Esophagus (tissue), 2 donors: Measurements from ENCODE around the gene CNTNAP5. TPM values are rescaled to one million over a fixed set of nuclear protein-coding genes. Genes with fewer than 3 reads are reported as not detected.

Experiments used
- H3K27ac ChIP-seq, 2 donors: one replicate each; pipeline ENCODE4 v1.5.1; 2013; ENCODE audit warnings: low read depth in 2 of 2, mild to moderate bottlenecking in 2 of 2, inconsistent platforms in 1 of 2, low read length in 1 of 2, moderate library complexity in 1 of 2
- H3K27me3 ChIP-seq, 2 donors: one replicate each; pipeline ENCODE4 v1.6.1; 2013; ENCODE audit warnings: low read length in 2 of 2, control low read depth in 1 of 2, mild to moderate bottlenecking in 1 of 2; ENCODE audit not compliant: insufficient read depth in 2 of 2, control insufficient read depth in 1 of 2
- H3K36me3 ChIP-seq, 2 donors: one replicate each; pipeline ENCODE4 v1.6.1; 2013; ENCODE audit warnings: low read length in 1 of 2; ENCODE audit not compliant: control insufficient read depth in 2 of 2, insufficient read depth in 2 of 2
- H3K4me1 ChIP-seq, 2 donors: one replicate each; pipeline ENCODE4 v1.6.1; 2013; ENCODE audit warnings: low read length in 1 of 2; ENCODE audit not compliant: control insufficient read depth in 2 of 2, insufficient read depth in 2 of 2
- H3K4me3 ChIP-seq, 2 donors: one replicate each; pipeline ENCODE4 v1.5.1; 2013; ENCODE audit warnings: low read length in 2 of 2, mild to moderate bottlenecking in 2 of 2, low read depth in 1 of 2, moderate library complexity in 1 of 2
- H3K9me3 ChIP-seq, 2 donors: one replicate each; pipeline ENCODE4 v1.6.1; 2013; ENCODE audit warnings: mild to moderate bottlenecking in 2 of 2, low read depth in 1 of 2, low read length in 1 of 2, moderate library complexity in 1 of 2; ENCODE audit not compliant: control insufficient read depth in 2 of 2, insufficient read depth in 1 of 2
- WGBS, 2 donors: extraction: QIAGEN DNeasy Blood & Tissue Kit; methylation state at CpG; one replicate each; pipeline ENCODE4 v1.1.7; 2013; 5-methylcytosine and 5-hydroxymethylcytosine counted together
- polyA plus RNA-seq, 2 donors: library from polyadenylated mRNA; stranded (reverse); fragments of 200-250 nt; gene quantifications; one replicate each; pipeline ENCODE4 v1.2.3, GENCODE V29; 2013
- donor health status: healthy with polysubstance abuse.
- donor health status: Bipolar disorder and iron deficiency.

Gene CNTNAP5
- polyA plus RNA-seq, 2 donors: not detected

DNA sequence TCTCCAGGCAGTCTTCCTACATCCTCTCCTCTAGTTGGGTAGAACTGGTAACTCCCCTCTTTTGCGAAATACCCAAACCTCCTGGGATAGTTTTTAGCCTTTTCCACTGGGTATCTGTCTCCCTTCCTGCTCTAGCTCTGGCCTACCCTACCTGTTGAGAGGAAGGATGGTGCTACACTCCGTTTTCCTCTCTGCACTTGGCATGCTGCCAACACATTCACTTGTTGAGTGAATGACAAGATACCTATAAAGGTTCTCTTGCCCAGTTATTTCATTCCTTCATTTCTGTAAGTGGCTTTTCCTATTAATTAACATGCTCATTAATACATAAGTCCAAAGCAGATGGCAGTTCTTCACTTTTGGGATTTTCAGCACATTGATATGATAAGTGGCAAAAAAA lies 293.8 kb downstream of the CNTNAP5 start:
- Histone ChIP-seq H3K4me3 (no peak overlapping the region), H3K27ac (no peak overlapping the region), H3K9me3 (peaks cover 2 to 3% of the 10 kb centered on the region in 2 donors), H3K4me1 (no peaks in the 10 kb centered on the region), H3K36me3 (no peaks in the 10 kb centered on the region), H3K27me3 (no peaks in the 10 kb centered on the region)
- WGBS, 2 donors: 65 to 75% methylated on average over 2 of the region's 2 CpGs

DNA sequence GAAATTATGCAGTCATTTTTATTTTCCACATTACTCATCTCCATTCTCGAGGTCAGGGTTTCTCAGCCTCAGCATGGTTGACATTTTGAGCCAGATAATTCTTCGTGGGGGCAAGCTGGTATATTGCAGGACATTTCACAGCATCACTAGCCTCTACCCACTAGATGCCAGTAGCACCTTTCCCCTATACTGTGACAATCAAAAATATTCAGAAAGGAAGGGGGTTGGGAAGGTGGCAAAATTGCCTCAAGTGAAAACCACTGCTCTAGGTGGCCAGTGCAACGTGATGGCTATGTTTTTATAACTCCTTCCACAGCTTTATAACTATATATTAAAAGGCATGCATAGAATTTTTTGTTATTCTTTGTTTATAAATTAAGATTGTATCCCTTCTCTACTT lies 294.5 kb downstream of the CNTNAP5 start:
- H3K36me3 ChIP-seq: no peaks in the 10 kb centered on the region

DNA sequence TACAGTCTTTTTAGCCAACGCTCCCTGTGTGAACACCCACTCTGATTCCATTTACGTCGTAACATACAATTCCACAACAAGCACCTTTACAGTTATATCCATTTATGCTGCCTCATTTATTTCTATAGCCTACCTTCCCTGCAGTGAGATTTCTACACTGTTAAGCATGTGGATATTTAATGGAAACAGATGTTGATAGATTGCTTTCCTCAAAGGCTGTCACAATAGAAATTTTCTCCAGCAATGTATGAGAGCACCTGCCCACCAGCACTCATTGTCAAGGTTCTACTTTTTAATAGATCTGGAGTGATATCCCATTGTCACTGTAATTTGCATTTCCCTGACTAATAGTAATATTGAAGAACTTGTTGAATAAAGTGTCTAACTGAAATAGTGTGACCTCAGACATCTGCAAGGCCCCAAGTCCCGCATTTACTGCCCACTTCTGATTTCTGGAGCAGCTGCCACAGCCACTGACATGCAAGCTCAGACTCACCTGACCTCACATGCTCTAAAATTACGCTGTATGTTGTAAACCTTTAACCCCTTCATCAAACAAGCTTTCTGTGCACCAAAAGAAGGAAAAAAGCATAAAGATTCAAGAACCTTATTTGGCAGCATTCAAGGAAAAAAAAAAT lies 295.1 kb downstream of the CNTNAP5 start:
- no peaks in the 10 kb centered on the region for H3K4me1 ChIP-seq
- no peak overlapping the region for H3K4me3 ChIP-seq
- no peaks in the 10 kb centered on the region for H3K27me3 ChIP-seq
- H3K36me3 ChIP-seq: no peaks in the 10 kb centered on the region
- peaks cover 2 to 3% of the 10 kb centered on the region in 2 donors for H3K9me3 ChIP-seq
- 74 to 84% methylated on average over 5 of the region's 5 CpGs for WGBS, 2 donors
- H3K27ac ChIP-seq: no peak overlapping the region

More for the DNA sequence above, 294.5 kb downstream of the CNTNAP5 start:
- WGBS, 2 donors: 51 to 52% methylated on average over 3 of the region's 3 CpGs
- Histone ChIP-seq H3K4me1 (no peaks in the 10 kb centered on the region), H3K27me3 (no peaks in the 10 kb centered on the region), H3K9me3 (peaks cover 2 to 3% of the 10 kb centered on the region in 2 donors), H3K4me3 (no peak overlapping the region), H3K27ac (no peak overlapping the region)

DNA sequence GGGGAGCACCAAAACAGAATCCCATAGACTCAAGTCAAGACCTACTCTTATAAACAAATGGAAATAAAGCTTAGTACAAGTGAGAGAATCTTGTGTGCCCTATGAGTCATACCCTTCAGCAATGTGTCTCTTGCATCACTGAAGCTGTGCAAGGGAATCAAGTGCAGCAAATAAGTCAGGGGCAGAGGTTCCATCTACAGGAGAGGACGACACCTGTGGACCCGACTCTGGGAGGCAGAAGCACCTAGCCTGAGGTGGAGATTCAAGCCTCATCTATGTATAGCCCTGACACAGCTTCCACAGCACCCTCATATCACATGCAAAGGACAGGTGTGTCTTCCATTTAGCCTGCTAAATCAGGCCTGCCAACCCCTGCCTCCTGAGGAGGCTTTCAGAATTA lies 298.2 kb downstream of the CNTNAP5 start:
- Histone ChIP-seq H3K27me3 (no peaks in the 10 kb centered on the region), H3K27ac (no peak overlapping the region), H3K9me3 (peaks cover 0 to 3% of the 10 kb centered on the region in 2 donors), H3K36me3 (no peaks in the 10 kb centered on the region), H3K4me1 (no peaks in the 10 kb centered on the region), H3K4me3 (no peak overlapping the region)
- WGBS, 2 donors: 73 to 82% methylated on average over 2 of the region's 2 CpGs

DNA sequence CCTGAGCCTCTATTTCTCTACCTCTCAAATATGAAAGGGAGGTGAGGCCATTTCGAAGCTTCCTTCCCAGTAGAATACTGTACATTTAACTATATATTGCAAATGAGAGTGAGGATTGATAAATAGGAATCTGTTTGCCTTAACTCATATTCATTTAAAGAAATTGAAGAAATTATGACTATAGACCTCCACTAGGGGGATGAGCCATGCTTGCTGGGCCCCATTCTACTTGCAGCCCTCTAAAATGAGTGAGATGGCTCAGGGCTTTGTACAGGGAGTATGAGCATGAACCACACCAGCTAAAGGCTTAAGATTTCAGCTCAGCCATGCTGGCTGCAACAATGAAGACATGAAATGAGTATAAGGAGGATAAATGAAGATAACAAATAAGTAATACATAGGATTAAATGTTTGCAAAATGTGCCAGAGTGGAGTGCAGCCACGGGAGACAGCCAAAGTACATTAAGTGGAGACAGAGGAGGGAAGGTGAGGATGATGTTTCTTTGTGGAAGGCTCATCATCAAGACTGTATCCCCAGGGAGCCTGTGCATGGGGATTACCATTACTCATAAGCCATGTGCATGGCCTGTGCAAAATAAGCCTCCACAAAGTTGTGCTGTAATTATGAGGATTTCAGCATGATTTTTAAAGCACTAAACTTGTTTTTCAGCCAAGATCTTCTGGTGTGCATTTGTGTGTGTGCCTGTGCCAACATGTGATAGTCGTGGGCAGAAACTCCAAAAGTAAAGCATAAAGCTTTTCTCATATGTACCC lies 300.8 kb downstream of the CNTNAP5 start:
- WGBS, 2 donors: 14 to 45% methylated on average over 3 of the region's 3 CpGs
- no peaks in the 10 kb centered on the region for H3K36me3 ChIP-seq
- H3K27me3 ChIP-seq: no peaks in the 10 kb centered on the region
- H3K9me3 ChIP-seq: no peaks in the 10 kb centered on the region
- no peaks in the 10 kb centered on the region for H3K4me1 ChIP-seq
- H3K27ac ChIP-seq: no peak overlapping the region
- no peak overlapping the region for H3K4me3 ChIP-seq

DNA sequence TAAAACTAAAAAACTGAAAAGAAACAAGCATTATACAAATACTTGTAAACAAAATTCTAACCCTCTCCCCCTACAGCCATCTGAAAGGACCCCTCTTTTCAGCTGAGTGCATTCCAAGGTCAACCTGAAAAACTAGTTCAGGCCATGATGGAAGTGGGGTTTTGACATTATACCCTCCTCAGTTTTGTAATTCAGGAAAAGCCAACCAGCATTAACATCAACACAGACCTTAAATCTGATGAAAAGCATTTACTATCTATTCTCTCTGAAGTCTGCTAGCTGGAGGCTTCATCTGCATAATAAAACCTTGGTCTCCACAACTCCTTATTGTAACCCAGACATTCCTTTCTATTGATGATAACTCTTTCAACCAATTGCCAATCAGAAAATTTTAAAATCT lies 302.2 kb downstream of the CNTNAP5 start:
- no peaks in the 10 kb centered on the region for H3K9me3 ChIP-seq
- no peak overlapping the region for H3K27ac ChIP-seq
- no peaks in the 10 kb centered on the region for H3K27me3 ChIP-seq
- no peaks in the 10 kb centered on the region for H3K4me1 ChIP-seq
- H3K36me3 ChIP-seq: no peaks in the 10 kb centered on the region
- H3K4me3 ChIP-seq: no peak overlapping the region

DNA sequence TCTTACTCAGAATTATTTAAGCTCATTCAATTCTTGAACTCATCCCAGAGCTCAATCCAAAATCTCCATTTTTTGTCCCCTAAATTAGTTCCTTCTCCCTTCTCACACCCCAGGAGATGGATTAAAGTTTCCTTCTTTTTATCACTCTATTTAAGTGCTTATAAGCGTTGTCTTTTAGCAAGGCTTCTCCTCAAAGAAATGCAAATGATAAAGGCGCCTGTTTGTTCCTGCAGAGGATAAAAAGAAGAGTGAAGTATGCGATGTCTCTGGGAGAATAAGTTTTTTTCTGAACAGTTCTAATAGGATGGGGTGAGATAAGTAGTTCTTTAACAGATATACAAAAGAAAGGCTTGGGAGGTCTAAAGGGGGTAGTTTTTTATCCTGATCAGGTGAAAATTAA lies 303.3 kb downstream of the CNTNAP5 start:
- Histone ChIP-seq H3K27ac (no peak overlapping the region), H3K4me1 (no peaks in the 10 kb centered on the region), H3K9me3 (no peaks in the 10 kb centered on the region), H3K27me3 (no peaks in the 10 kb centered on the region), H3K36me3 (no peaks in the 10 kb centered on the region), H3K4me3 (no peak overlapping the region)
- WGBS, 2 donors: 66 to 79% methylated on average over 3 of the region's 3 CpGs

DNA sequence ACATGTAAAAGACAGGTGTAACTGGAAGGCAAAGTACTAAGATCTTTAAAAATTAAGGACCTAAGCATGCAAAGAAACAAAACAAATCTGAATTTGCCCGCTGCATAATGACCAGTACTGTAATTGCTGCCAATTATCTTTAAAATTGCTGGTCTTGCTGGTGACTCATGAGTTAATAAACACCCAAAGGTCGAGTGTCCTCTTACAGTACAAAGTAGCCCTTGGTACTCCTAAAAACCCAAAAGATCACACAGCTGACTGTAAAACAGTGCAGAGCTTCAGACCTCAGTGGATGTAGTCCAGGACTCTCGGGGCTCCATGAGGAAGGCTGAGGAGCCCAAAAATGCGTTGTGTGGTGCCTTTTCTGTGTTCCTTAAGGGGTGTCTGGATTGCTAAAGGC lies 308.7 kb downstream of the CNTNAP5 start:
- no peak overlapping the region for H3K27ac ChIP-seq
- H3K36me3 ChIP-seq: no peaks in the 10 kb centered on the region
- no peaks in the 10 kb centered on the region for H3K9me3 ChIP-seq
- H3K4me1 ChIP-seq: no peaks in the 10 kb centered on the region
- no peaks in the 10 kb centered on the region for H3K27me3 ChIP-seq
- no peak overlapping the region for H3K4me3 ChIP-seq
- WGBS, 2 donors: 58 to 63% methylated on average over 4 of the region's 4 CpGs

DNA sequence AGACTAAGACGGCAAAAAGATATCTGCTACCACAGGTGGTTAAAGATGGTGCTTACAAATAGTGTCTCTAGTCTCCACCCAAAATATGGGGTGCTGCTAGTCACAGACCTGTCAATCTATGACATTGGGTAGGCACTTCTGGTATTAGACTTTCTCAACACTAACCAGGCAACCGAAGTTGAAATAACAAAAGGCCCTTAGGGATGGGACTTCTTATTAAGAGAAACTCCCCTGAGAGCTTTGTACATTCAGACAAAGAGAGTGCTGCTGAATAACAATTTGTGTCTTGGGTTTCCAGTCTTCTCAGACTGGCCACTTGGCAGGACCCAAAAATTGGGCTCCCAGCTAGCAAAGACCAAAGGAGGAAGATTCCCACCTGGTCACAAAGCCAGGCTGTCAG lies 310.0 kb downstream of the CNTNAP5 start:
- 83% methylated on average over 2 of the region's 2 CpGs for WGBS, 2 donors
- H3K4me3 ChIP-seq: no peak overlapping the region
- no peaks in the 10 kb centered on the region for H3K27me3 ChIP-seq
- H3K4me1 ChIP-seq: no peaks in the 10 kb centered on the region
- H3K36me3 ChIP-seq: no peaks in the 10 kb centered on the region
- H3K9me3 ChIP-seq: no peaks in the 10 kb centered on the region
- no peak overlapping the region for H3K27ac ChIP-seq

DNA sequence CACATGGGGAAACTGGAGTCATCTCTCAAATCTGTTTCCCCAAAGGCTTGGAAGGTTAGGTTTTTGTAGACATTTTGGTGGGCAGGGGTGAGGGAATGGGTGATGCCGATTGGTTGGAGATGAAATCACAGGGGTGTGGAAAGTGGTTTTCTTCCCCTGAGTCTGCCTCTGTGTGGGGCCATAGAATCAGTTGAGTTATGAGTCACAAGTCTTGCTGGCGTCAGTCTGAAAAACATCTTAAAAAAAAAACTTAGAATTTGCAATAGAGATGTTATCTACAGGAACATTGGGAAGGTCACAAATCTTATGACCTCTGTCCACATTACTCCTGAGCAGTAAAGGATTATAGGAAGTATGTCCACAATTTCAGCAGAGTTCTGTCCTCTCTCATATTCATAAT lies 314.6 kb downstream of the CNTNAP5 start:
- Histone ChIP-seq H3K4me1 (no peaks in the 10 kb centered on the region), H3K27ac (no peak overlapping the region), H3K4me3 (no peak overlapping the region), H3K9me3 (peaks cover 0 to 2% of the 10 kb centered on the region in 2 donors), H3K27me3 (no peaks in the 10 kb centered on the region), H3K36me3 (no peaks in the 10 kb centered on the region)
- WGBS, 2 donors: 82% methylated on average over 2 of the region's 2 CpGs
